NCI-H460 (cell line): Measurements from ENCODE around the gene EPB42. TPM values are rescaled to one million over a fixed set of nuclear protein-coding genes. Genes with fewer than 3 reads are reported as not detected.

Source experiments
- small RNA-seq, 2 experiments: library from RNA; depleted of rRNA; stranded (forward); fragments of <200 nt; gene quantifications; one replicate each; pipeline ENCODE3, GENCODE V24; 2014
- total RNA-seq: library from RNA; depleted of rRNA; stranded (reverse); fragments of >200 nt; shearing (Covaris generic); gene quantifications from 2 replicates; pipeline ENCODE4 v1.2.3, GENCODE V29; 2014; rRNA removed

The EPB42 gene
- total RNA-seq, 1 experiment from 2014 or later = not detected

Small RNA genes within 50 kb of the gene (small RNA-seq; reads per million reads assigned to genes)
- gene RF00019 = 0 reads per million in 2 experiments

Other genes with a start within 250 kb of the EPB42 start
- gene UBR1, start 115.0 kb downstream of the EPB42 start, total RNA-seq = 21.5 and 26.2 TPM in 2 replicates
- 20.1 and 23.2 TPM in 2 replicates for gene TMEM62, start 87.4 kb downstream of the EPB42 start, total RNA-seq
- 50.6 and 53.4 TPM in 2 replicates for gene CCNDBP1, start 35.6 kb downstream of the EPB42 start, total RNA-seq
- gene TGM5, start 45.9 kb upstream of the EPB42 start, total RNA-seq = not detected in 2 replicates
- not detected in 2 replicates for gene TGM7, start 81.2 kb upstream of the EPB42 start, total RNA-seq
- gene LCMT2, start 109.6 kb upstream of the EPB42 start, total RNA-seq = 10.0 and 11.8 TPM in 2 replicates
- gene ZSCAN29, start 150.0 kb upstream of the EPB42 start, total RNA-seq = 38.6 and 44.2 TPM in 2 replicates
- gene TUBGCP4, start 150.1 kb upstream of the EPB42 start, total RNA-seq = 13.5 and 13.7 TPM in 2 replicates